ENCODE results near the gene ZNF556. TPM values are rescaled to one million over a fixed set of nuclear protein-coding genes. Genes with fewer than 3 reads are reported as not detected.

The ZNF556 gene
- total RNA-seq, 1 donor from 2014 or later: not detected

DNA sequence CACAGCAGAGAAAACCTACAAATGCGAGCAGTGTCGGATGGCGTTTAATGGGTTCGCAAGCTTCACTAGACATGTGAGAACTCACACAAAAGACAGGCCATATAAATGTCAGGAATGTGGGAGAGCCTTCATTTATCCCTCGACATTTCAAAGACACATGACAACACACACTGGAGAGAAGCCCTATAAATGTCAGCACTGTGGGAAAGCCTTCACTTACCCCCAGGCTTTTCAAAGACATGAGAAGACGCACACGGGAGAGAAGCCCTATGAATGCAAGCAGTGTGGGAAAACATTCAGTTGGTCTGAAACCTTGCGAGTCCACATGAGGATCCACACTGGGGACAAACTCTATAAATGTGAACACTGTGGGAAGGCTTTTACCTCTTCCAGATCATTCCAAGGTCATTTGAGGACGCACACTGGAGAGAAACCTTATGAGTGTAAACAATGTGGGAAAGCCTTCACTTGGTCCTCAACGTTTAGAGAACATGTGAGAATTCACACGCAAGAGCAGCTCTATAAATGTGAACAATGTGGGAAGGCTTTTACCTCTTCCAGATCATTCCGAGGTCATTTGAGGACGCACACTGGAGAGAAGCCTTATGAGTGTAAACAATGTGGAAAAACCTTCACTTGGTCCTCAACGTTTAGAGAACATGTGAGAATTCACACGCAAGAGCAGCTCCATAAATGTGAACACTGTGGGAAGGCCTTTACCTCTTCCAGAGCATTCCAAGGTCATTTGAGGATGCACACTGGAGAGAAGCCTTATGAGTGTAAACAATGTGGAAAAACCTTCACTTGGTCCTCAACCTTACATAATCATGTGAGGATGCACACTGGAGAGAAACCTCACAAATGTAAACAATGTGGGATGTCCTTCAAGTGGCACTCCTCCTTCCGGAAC lies 50.4 kb downstream of the ZNF556 start:
- H3K9me3 Mint-ChIP-seq (ENCODE audit: low read depth): peaks cover 39% of the 10 kb centered on the region
- TF ChIP-seq, protein P1, sequence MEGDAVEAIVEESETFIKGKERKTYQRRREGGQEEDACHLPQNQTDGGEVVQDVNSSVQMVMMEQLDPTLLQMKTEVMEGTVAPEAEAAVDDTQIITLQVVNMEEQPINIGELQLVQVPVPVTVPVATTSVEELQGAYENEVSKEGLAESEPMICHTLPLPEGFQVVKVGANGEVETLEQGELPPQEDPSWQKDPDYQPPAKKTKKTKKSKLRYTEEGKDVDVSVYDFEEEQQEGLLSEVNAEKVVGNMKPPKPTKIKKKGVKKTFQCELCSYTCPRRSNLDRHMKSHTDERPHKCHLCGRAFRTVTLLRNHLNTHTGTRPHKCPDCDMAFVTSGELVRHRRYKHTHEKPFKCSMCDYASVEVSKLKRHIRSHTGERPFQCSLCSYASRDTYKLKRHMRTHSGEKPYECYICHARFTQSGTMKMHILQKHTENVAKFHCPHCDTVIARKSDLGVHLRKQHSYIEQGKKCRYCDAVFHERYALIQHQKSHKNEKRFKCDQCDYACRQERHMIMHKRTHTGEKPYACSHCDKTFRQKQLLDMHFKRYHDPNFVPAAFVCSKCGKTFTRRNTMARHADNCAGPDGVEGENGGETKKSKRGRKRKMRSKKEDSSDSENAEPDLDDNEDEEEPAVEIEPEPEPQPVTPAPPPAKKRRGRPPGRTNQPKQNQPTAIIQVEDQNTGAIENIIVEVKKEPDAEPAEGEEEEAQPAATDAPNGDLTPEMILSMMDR (IDR thresholded peaks at IDR 0.05; ENCODE audit: unreplicated experiment): no peak
- no peaks in the 10 kb centered on the region for H3K27me3 Mint-ChIP-seq
- DNase-seq (ENCODE audit: low spot score, unreplicated experiment): no peak
- H3K27ac Mint-ChIP-seq: no peak overlapping the region
- H3K4me3 Mint-ChIP-seq (ENCODE audit: low read depth): no peak overlapping the region
- peaks cover 61% of the 10 kb centered on the region for H3K36me3 Mint-ChIP-seq (ENCODE audit: insufficient read depth)
- no peaks in the 10 kb centered on the region for H3K4me1 Mint-ChIP-seq (ENCODE audit: low read depth)

DNA sequence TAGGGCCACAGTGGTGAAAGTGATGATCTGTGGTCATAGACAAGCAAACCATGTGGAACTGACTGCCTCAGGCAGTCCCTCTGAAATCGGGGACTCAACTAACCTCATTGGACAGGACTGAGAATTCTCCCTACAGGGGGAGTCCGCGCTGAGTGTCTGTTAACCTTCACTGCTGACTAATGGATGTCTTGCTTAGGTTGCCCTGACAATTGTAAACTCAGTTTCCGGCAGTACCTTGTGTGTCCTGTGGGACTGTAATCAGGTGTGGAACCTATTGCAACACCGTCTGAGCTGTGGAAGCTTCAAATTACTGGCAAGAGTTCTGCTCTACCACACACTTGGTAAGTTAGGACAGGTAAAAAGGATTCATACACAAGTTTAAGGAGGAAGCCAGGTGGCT lies 55.9 kb downstream of the ZNF556 start:
- TF ChIP-seq, protein P1 (IDR thresholded peaks at IDR 0.05; ENCODE audit: unreplicated experiment): no peak
- no peak for DNase-seq (ENCODE audit: low spot score, unreplicated experiment)
- Mint-ChIP-seq H3K4me1 (ENCODE audit: low read depth) (no peaks in the 10 kb centered on the region), H3K36me3 (ENCODE audit: insufficient read depth) (peaks cover 30% of the 10 kb centered on the region), H3K27me3 (no peaks in the 10 kb centered on the region), H3K27ac (no peak overlapping the region), H3K4me3 (ENCODE audit: low read depth) (no peak overlapping the region), H3K9me3 (ENCODE audit: low read depth) (peaks cover 12% of the 10 kb centered on the region)

DNA sequence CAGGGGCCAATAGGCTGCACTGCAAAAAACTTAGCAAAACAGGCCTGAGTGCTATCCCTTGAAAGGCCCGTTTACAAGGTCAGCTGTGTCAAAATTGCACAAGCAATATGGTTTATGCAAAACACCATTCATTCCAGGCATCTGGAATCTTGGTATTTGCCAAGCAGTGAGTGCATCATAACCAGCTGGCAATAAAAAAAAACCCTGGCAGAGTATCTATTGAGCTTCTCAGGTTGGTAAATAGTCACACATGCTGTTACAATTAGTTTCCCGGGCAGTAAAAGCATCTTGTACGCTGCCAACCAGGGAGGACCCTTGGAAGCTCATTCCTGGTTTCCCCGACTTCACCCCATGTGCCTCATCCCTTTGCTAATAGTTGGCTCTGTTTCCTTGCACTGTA lies 56.4 kb downstream of the ZNF556 start:
- peaks cover 9% of the 10 kb centered on the region for H3K9me3 Mint-ChIP-seq (ENCODE audit: low read depth)
- TF ChIP-seq, protein P1 (IDR thresholded peaks at IDR 0.05; ENCODE audit: unreplicated experiment): no peak
- no peaks in the 10 kb centered on the region for H3K27me3 Mint-ChIP-seq
- no peaks in the 10 kb centered on the region for H3K4me1 Mint-ChIP-seq (ENCODE audit: low read depth)
- DNase-seq (ENCODE audit: low spot score, unreplicated experiment): no peak
- peaks cover 26% of the 10 kb centered on the region for H3K36me3 Mint-ChIP-seq (ENCODE audit: insufficient read depth)
- no peak overlapping the region for H3K27ac Mint-ChIP-seq
- H3K4me3 Mint-ChIP-seq (ENCODE audit: low read depth): no peak overlapping the region

DNA sequence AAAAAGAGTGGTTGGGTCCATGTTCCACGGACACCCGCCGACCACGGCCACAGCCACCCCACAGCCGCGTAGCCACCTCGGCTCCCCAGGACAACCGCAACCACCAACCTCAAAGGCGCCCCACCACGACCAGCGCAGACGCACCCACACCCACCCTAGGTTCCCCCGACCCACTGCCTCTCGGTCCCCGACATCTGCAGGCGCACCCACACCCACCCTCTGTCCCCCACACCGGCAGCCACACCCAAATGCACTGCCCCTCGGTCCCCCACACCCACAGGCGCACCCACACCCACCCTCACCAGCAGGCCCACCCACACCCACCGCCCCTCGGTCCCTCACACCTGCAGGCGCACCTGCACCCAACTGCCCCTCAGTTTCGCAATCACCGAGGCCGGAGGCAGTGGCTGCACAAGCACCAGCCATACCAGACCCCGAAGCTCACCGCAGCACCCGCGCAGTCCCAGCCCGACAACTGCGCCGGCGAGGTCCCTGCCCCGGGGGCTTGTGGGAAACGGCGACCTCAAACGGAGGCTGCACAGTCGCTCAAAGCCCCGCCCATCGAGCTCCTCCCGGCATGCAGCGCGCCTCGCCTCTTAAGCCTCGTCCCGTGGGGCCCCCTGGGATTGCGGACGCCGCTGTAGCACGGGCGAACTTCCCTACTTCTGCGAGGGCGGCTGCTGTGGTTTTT lies 59.4 kb downstream of the ZNF556 start:
- TF ChIP-seq, protein P1 (IDR thresholded peaks at IDR 0.05; ENCODE audit: unreplicated experiment): no peak
- peaks cover 9% of the 10 kb centered on the region for H3K9me3 Mint-ChIP-seq (ENCODE audit: low read depth)
- H3K27ac Mint-ChIP-seq: no peak overlapping the region
- DNase-seq (ENCODE audit: low spot score, unreplicated experiment): no peak
- H3K36me3 Mint-ChIP-seq (ENCODE audit: insufficient read depth): peaks cover 26% of the 10 kb centered on the region
- no peaks in the 10 kb centered on the region for H3K27me3 Mint-ChIP-seq
- H3K4me3 Mint-ChIP-seq (ENCODE audit: low read depth): no peak overlapping the region
- no peaks in the 10 kb centered on the region for H3K4me1 Mint-ChIP-seq (ENCODE audit: low read depth)

GRCh38 chr19:2927032-2927430 lies 59.9 kb downstream of the ZNF556 start:
- H3K27me3 Mint-ChIP-seq: no peaks in the 10 kb centered on the region
- H3K36me3 Mint-ChIP-seq (ENCODE audit: insufficient read depth): peaks cover 29% of the 10 kb centered on the region
- no peak overlapping the region for H3K27ac Mint-ChIP-seq
- H3K9me3 Mint-ChIP-seq (ENCODE audit: low read depth): peaks cover 11% of the 10 kb centered on the region
- H3K4me3 Mint-ChIP-seq (ENCODE audit: low read depth): no peak overlapping the region
- TF ChIP-seq, protein P1 (IDR thresholded peaks at IDR 0.05; ENCODE audit: unreplicated experiment): no peak
- no peaks in the 10 kb centered on the region for H3K4me1 Mint-ChIP-seq (ENCODE audit: low read depth)
- no peak for DNase-seq (ENCODE audit: low spot score, unreplicated experiment)
